Erythroblast (primary cell): Measurements from ENCODE around the gene ABCB7.
A peak's percentile ranks its signal among the peaks of the same experiment; 100 is the strongest.
"Not testable (repeated sequence)": the region's sequence is repeated elsewhere in the genome, so short reads cannot be mapped to it uniquely, and the experiment has no call there.

Source experiments
- DNase-seq, 2 experiments: peaks; one replicate each; lab custom pipeline; 2025; lab: John Stamatoyannopoulos, UW
- GATA1 ChIP-seq: IDR thresholded peaks from 2 replicates; pipeline ENCODE4 v1.6.1; 2011; ENCODE audit warnings: low read depth, mild to moderate bottlenecking, control low read depth, low read length, moderate library complexity
- POLR2A ChIP-seq: IDR thresholded peaks from 2 replicates; pipeline ENCODE4 v1.6.1; 2011; ENCODE audit warnings: mild to moderate bottlenecking, low read length

Gene ABCB7

GRCh38 chrX:75155827-75156525 is at the start of gene ABCB7:
TSS of gene ABCB7 (minus strand) at chrX:75156283. CDS start at chrX:75156272, 11 bp downstream.
- TF ChIP-seq GATA1 (no peak), POLR2A (peak; percentile 69)
- peak; percentile 83 to 84 for DNase-seq

- DNase-seq, result not testable (repeated sequence)
Measured at GRCh38 chrX:75188415-75189206, 32.5 kb upstream of the ABCB7 start.

- no peak for TF ChIP-seq POLR2A
- TF ChIP-seq GATA1, result no peak
- DNase-seq, result no peak
Measured at GRCh38 chrX:75181721-75182120, 25.6 kb upstream of the ABCB7 start.

- DNase-seq, result not testable (repeated sequence)
Measured at GRCh38 chrX:75179536-75180293, 23.6 kb upstream of the ABCB7 start.

GRCh38 chrX:75172257-75172890 is 16.3 kb upstream of the ABCB7 start:
- not testable (repeated sequence) for DNase-seq

GRCh38 chrX:75158054-75158453 is 2.0 kb upstream of the ABCB7 start:
- TF ChIP-seq POLR2A, result no peak
- no peak for TF ChIP-seq GATA1
- DNase-seq, result no peak

GRCh38 chrX:75156531-75156945 is 455 bp upstream of the ABCB7 start:
- no peak for TF ChIP-seq POLR2A
- peak; percentile 53 to 58 for DNase-seq

- DNase-seq, result peak; percentile 81 to 89
- peak; percentile 69 for TF ChIP-seq POLR2A
- no peak for TF ChIP-seq GATA1
Measured at GRCh38 chrX:75155447-75155826, 646 bp downstream of the ABCB7 start.

- no peak for DNase-seq
- TF ChIP-seq POLR2A, result no peak
- no peak for TF ChIP-seq GATA1
Measured at GRCh38 chrX:75154871-75155270, 1.2 kb downstream of the ABCB7 start.

GRCh38 chrX:75151827-75152592 is 4.1 kb downstream of the ABCB7 start:
- DNase-seq, result peak; percentile 0 to 1

GRCh38 chrX:75149654-75150053 is 6.4 kb downstream of the ABCB7 start:
- no peak for DNase-seq

More at GRCh38 chrX:75151827-75152592, 4.1 kb downstream of the ABCB7 start:
- TF ChIP-seq GATA1, result no peak
- TF ChIP-seq POLR2A, result no peak

GRCh38 chrX:75132672-75133071 is 23.4 kb downstream of the ABCB7 start:
- TF ChIP-seq POLR2A (no peak), GATA1 (no peak)

More at GRCh38 chrX:75149654-75150053, 6.4 kb downstream of the ABCB7 start:
- TF ChIP-seq GATA1 (no peak), POLR2A (no peak)

More at GRCh38 chrX:75132672-75133071, 23.4 kb downstream of the ABCB7 start:
- DNase-seq, result no peak
